HG03432 (cell line): ENCODE results near the gene ALS2.
"Not testable (repeated sequence)": the region's sequence is repeated elsewhere in the genome, so short reads cannot be mapped to it uniquely, and the experiment has no call there.

ENCODE experiments used
- ATAC-seq: cut with Tn5 transposase; IDR thresholded peaks from one replicate; pipeline ENCODE4 v1.9.1; 2021; ENCODE audit warnings: mild to moderate bottlenecking, moderate library complexity; ENCODE audit not compliant: unreplicated experiment

Gene ALS2

GRCh38 chr2:201680743-201681142 is 100.0 kb downstream of the ALS2 start:
- ATAC-seq = no peak

- no peak for ATAC-seq
Observed at GRCh38 chr2:201678401-201678800, 102.3 kb downstream of the ALS2 start.

GRCh38 chr2:201675454-201675853 is 105.3 kb downstream of the ALS2 start:
- no peak for ATAC-seq

GRCh38 chr2:201674794-201675193 is 105.9 kb downstream of the ALS2 start:
- ATAC-seq = no peak

- no peak for ATAC-seq
Observed at GRCh38 chr2:201674298-201674697, 106.4 kb downstream of the ALS2 start.

GRCh38 chr2:201673546-201673945 is 107.2 kb downstream of the ALS2 start:
- no peak for ATAC-seq

- ATAC-seq = not testable (repeated sequence)
Observed at GRCh38 chr2:201671205-201671604, 109.5 kb downstream of the ALS2 start.

GRCh38 chr2:201669865-201670264 is 110.9 kb downstream of the ALS2 start:
- no peak for ATAC-seq

- no peak for ATAC-seq
Observed at GRCh38 chr2:201668402-201668910, 112.3 kb downstream of the ALS2 start.

- ATAC-seq = no peak
Observed at GRCh38 chr2:201664334-201664733, 116.4 kb downstream of the ALS2 start.

GRCh38 chr2:201661366-201661765 is 119.4 kb downstream of the ALS2 start:
- no peak for ATAC-seq

GRCh38 chr2:201660293-201660895 is 120.3 kb downstream of the ALS2 start:
- ATAC-seq = no peak

GRCh38 chr2:201656740-201657139 is 124.0 kb downstream of the ALS2 start:
- ATAC-seq = no peak

- ATAC-seq = no peak
Observed at GRCh38 chr2:201656102-201656501, 124.6 kb downstream of the ALS2 start.

GRCh38 chr2:201654616-201655384 is 125.9 kb downstream of the ALS2 start:
- no peak for ATAC-seq

- ATAC-seq = no peak
Observed at GRCh38 chr2:201653221-201653620, 127.5 kb downstream of the ALS2 start.
